ENCODE results near the gene MARCHF9.

DNA sequence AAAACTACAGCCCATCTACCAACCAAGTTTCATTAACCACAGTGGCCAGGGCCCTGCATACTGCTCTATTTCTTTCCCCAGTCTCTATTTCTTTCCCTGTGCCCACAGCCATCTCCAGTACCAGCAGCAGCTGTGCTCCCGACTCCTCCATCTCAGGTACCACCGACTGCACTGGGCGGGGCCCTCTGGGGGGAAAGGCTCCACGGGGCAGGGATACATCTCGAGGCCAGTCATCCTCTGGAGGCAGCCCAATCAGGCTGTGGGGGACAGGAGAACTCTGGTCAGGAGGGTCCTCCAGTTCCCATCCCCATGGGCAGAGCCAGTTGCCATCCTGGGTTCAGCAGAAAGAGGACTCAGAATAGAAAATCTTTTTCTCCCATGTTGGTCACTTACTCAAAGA is 5.8 kb upstream of the MARCHF9 start:
- TF ChIP-seq, protein P1, sequence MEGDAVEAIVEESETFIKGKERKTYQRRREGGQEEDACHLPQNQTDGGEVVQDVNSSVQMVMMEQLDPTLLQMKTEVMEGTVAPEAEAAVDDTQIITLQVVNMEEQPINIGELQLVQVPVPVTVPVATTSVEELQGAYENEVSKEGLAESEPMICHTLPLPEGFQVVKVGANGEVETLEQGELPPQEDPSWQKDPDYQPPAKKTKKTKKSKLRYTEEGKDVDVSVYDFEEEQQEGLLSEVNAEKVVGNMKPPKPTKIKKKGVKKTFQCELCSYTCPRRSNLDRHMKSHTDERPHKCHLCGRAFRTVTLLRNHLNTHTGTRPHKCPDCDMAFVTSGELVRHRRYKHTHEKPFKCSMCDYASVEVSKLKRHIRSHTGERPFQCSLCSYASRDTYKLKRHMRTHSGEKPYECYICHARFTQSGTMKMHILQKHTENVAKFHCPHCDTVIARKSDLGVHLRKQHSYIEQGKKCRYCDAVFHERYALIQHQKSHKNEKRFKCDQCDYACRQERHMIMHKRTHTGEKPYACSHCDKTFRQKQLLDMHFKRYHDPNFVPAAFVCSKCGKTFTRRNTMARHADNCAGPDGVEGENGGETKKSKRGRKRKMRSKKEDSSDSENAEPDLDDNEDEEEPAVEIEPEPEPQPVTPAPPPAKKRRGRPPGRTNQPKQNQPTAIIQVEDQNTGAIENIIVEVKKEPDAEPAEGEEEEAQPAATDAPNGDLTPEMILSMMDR (conservative IDR thresholded peaks at IDR 0.05; ENCODE audit: low read depth, low read length) = no peak
- TF ChIP-seq EZH2 (IDR thresholded peaks at IDR 0.05; ENCODE audit: borderline replicate concordance, low read depth, low read length, poor library complexity, severe bottlenecking) = no peak

Measured in A673 (cell line).